Fibroblast of pulmonary artery (primary cell): Measurements from ENCODE around the gene B4GALT1.

Experiments used
- DNase-seq: peaks from one replicate; pipeline ENCODE4 v3.0.0-alpha.2; 2010; ENCODE audit warnings: low read depth
- H3K4me3 ChIP-seq: replicated peaks from 2 replicates; pipeline ENCODE4 v1.5.1; 2011; ENCODE audit warnings: low read depth, mild to moderate bottlenecking, control low read depth, low read length, moderate library complexity
- CTCF ChIP-seq: IDR thresholded peaks from 2 replicates; pipeline ENCODE4 v1.5.1; 2011; ENCODE audit warnings: mild to moderate bottlenecking, control low read depth, low read length, inconsistent platforms; ENCODE audit errors: missing control alignments

Gene B4GALT1

DNA sequence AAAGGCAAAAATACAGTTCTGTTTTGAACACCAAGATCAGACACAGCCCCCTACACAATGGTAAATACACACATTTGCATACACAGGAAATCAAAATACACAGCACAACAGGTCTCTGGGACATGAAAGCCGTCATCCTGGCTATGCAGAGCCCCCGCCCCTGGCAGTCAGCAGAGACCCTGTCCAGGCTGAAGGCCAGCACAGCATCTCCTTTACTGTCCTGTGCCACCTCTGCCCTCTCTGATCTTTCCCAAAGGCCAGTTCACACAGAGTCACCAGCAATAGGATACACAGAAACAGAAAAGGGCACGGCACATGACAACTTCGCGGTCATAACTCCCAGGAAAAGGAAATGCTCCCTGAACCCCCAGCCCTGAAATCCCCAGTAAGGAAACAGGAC lies 56.5 kb downstream of the B4GALT1 start:
- no peak for TF ChIP-seq CTCF
- no peak overlapping the region for H3K4me3 ChIP-seq
- no peak for DNase-seq

- no peak for TF ChIP-seq CTCF
- H3K4me3 ChIP-seq: no peak overlapping the region
- DNase-seq: no peak
Observed at GRCh38 chr9:33109850-33110595, 57.1 kb downstream of the B4GALT1 start.

DNA sequence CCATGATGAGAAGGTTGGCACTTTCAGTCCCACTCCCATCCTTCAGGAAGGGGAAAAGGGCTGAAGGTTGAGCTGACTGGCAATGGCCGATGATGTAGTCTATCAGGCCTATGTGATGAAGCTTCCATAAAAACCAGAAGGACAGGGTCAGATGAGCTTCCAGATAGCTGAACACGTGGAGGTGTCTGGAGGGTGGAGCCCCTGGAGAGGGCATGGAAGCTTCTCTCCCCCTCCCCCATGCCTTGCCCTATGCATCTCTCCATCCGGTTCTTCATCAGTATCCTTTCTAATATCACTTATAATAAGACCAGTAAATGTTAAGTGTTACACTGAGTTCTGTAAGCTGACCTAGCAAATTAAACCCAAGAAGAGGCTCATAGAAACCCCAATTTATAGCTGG lies 58.0 kb downstream of the B4GALT1 start:
- no peak overlapping the region for H3K4me3 ChIP-seq
- no peak for DNase-seq
- TF ChIP-seq CTCF: no peak

GRCh38 chr9:33108472-33108871 lies 58.7 kb downstream of the B4GALT1 start:
- no peak for DNase-seq
- no peak for TF ChIP-seq CTCF
- no peak overlapping the region for H3K4me3 ChIP-seq

GRCh38 chr9:33107762-33108161 lies 59.4 kb downstream of the B4GALT1 start:
- no peak for TF ChIP-seq CTCF
- no peak for DNase-seq

DNA sequence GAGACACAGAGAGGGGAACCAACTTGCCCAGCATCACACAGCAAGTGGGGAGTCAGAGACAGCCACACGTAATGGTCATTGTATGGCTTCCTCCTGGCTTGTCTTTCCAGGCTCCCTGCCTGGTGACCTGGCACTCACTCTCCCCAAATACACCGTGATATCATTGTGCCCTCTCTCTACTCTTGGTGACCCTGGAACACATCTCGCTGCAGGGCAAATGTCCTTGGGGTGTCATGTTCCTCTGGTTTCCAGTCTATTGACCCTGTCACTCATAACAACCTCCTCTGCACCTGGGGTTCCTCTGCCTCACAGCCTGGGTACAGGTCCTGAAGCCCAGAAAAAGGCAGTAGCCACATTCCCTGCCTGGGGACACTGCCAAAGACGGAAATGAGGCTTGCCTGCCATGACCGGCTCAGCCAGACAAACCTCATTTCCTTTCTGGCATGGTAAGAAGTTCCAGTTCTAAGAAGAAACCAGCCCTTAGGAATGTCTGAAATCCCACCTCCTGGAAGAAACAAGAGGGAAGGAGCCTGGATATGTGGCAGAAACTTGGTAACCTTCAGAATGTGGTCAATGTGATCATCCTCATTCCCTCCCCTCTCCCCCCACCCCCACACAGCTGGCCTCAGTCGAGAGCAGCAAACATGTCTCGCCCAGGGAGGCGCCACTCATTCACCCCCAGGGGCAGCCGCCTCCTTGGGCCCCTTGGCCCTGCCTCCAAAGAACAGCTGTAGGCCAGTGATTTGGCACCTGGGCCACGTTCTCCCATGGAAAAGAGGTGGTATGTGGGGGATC lies 60.1 kb downstream of the B4GALT1 start:
- no peak overlapping the region for H3K4me3 ChIP-seq
- peak; percentile 88 for DNase-seq
- TF ChIP-seq CTCF: no peak

More at GRCh38 chr9:33107762-33108161, 59.4 kb downstream of the B4GALT1 start:
- H3K4me3 ChIP-seq: no peak overlapping the region
